MM.1S (cell line): ENCODE results near the gene FGD1.

ENCODE experiments used
- DNase-seq: peaks from one replicate; pipeline ENCODE4 v3.0.0-alpha.2; 2015
- H2AFZ ChIP-seq: fragments of 300-600 bp; sonication (generic); 2 replicates; pipeline ENCODE4 v1.6.0; 2016; ENCODE audit warnings: antibody characterized with exemption, low read length
- H3F3A ChIP-seq: fragments of 300-600 bp; sonication (generic); 2 replicates; pipeline ENCODE4 v1.6.1; 2016; ENCODE audit warnings: mild to moderate bottlenecking, antibody characterized with exemption, low read length, moderate library complexity, mixed read lengths; ENCODE audit not compliant: insufficient read depth
- H3K27ac ChIP-seq: fragments of 300-600 bp; sonication (generic); 2 replicates; pipeline ENCODE4 v1.5.1; 2016; ENCODE audit warnings: mild to moderate bottlenecking, low read length
- H3K27me3 ChIP-seq: fragments of 300-600 bp; sonication (generic); replicated peaks from 2 replicates; pipeline ENCODE4 v1.6.0; 2016; ENCODE audit warnings: low read length; ENCODE audit not compliant: insufficient read depth
- H3K36me3 ChIP-seq: fragments of 300-600 bp; sonication (generic); replicated peaks from 2 replicates; pipeline ENCODE4 v1.6.1; 2016; ENCODE audit warnings: mild to moderate bottlenecking, low read length, mixed read lengths; ENCODE audit not compliant: insufficient read depth
- H3K4me1 ChIP-seq: fragments of 300-600 bp; sonication (generic); 2 replicates; pipeline ENCODE4 v1.6.1; 2016; ENCODE audit warnings: low read length, mixed read lengths
- H3K4me2 ChIP-seq: fragments of 300-600 bp; sonication (generic); 2 replicates; pipeline ENCODE4 v1.6.0; 2016; ENCODE audit warnings: low read depth, low read length
- H3K4me3 ChIP-seq: fragments of 300-600 bp; sonication (generic); 2 replicates; pipeline ENCODE4 v1.5.1; 2016; ENCODE audit warnings: low read length, mixed read lengths
- H3K79me2 ChIP-seq: fragments of 300-600 bp; sonication (generic); 2 replicates; pipeline ENCODE4 v1.6.1; 2016; ENCODE audit warnings: mixed run types, low read length, mixed read lengths
- H3K9ac ChIP-seq: fragments of 300-600 bp; sonication (generic); 2 replicates; pipeline ENCODE4 v1.6.1; 2016; ENCODE audit warnings: low read length, mixed read lengths
- H3K9me2 ChIP-seq: fragments of 300-600 bp; sonication (generic); replicated peaks from 2 replicates; pipeline ENCODE4 v1.6.1; 2016; ENCODE audit warnings: mild to moderate bottlenecking, low read length, mixed read lengths; ENCODE audit not compliant: insufficient read depth
- H3K9me3 ChIP-seq: fragments of 300-600 bp; sonication (generic); replicated peaks from 2 replicates; pipeline ENCODE4 v1.6.1; 2016; ENCODE audit warnings: mild to moderate bottlenecking, low read length, mixed read lengths; ENCODE audit not compliant: insufficient read depth
- H4K20me1 ChIP-seq: fragments of 300-600 bp; sonication (generic); 2 replicates; pipeline ENCODE4 v1.6.1; 2016; ENCODE audit warnings: mild to moderate bottlenecking, low read length, moderate library complexity, mixed read lengths; ENCODE audit not compliant: insufficient read depth
- CTCF ChIP-seq: fragments of 300-600 bp; sonication (generic); IDR thresholded peaks from 2 replicates; pipeline ENCODE4 v1.5.1; 2016; ENCODE audit warnings: antibody characterized with exemption, low read length, mixed read lengths
- EZH2 ChIP-seq: fragments of 300-600 bp; sonication (generic); optimal IDR thresholded peaks from 2 replicates; pipeline ENCODE3; 2017; ENCODE audit warnings: low read depth, mild to moderate bottlenecking, antibody characterized with exemption, low read length, mixed read lengths
- EZH2phosphoT487 ChIP-seq: fragments of 300-600 bp; sonication (generic); IDR thresholded peaks from 2 replicates; pipeline ENCODE4 v1.6.1; 2018; ENCODE audit warnings: antibody characterized with exemption, low read length

FGD1 gene

DNA sequence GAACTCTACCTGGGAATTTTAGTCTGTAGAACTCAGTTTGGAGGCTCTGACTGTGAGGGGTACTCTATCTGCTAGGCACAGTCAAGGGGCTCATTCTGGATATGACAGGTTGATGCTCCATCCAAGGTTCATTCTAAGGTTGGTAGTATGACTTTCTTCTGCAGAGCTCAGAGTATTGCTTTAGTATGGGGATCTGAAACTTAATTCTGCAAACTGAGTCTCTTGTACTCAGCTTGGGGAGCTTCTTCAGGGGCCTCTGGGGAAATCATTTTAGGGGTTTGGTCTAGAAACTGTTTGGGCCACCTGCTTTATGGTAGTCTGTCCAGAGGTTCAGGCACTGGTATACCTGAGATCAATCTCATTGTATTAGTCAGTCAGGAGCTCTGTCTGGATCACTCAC lies 65.5 kb downstream of the FGD1 start:
- H3F3A ChIP-seq = no peaks in the 10 kb centered on the region
- no peak overlapping the region for H3K9ac ChIP-seq
- no peaks in the 10 kb centered on the region for H4K20me1 ChIP-seq
- no peak overlapping the region for H3K27ac ChIP-seq
- H3K9me3 ChIP-seq = no peaks in the 10 kb centered on the region
- no peak overlapping the region for H2AFZ ChIP-seq
- no peaks in the 10 kb centered on the region for H3K27me3 ChIP-seq
- DNase-seq = no peak
- no peak overlapping the region for H3K4me2 ChIP-seq
- H3K79me2 ChIP-seq = no peaks in the 10 kb centered on the region
- no peaks in the 10 kb centered on the region for H3K9me2 ChIP-seq
- H3K4me1 ChIP-seq = no peaks in the 10 kb centered on the region
- H3K36me3 ChIP-seq = no peaks in the 10 kb centered on the region
- TF ChIP-seq EZH2 = no peak
- no peak overlapping the region for H3K4me3 ChIP-seq

GRCh38 chrX:54427837-54428424 lies 68.1 kb downstream of the FGD1 start:
- no peak overlapping the region for H3K4me2 ChIP-seq

DNA sequence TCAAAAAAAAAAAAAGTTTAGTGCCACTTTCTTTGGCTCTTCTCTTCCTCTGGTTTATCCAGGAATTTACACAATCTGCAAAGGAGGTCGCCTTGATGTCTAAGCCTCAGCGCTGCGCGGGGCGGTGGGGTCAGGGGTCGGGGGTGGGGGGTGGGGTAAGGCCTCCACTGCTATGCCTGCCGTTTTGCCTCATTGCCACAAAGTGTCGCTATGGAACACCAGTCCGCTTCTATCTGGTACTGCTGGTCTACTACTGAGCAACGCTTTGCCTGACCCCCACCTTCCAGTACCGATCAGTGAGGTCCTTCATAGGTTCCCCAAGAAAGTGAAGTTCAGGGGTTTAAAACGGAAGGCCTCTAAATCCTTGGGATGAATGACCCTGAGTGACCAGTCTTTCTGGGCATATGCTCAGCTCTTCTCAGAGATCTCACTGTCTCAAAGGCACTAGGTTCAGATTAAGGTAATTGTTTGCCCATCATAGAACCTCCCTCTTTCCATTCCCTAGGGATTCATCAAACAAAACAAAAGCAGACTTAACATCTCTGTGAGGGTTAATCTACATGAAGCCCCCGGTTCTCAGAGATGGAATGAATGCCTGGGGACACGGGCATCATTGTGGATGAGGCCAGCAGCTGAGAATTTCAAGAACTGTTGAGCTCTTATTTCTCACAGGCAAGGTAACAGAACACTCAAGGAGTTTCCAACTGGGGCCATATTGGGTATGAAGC lies 72.7 kb downstream of the FGD1 start:
- H3K4me3 ChIP-seq = no peak overlapping the region
- no peaks in the 10 kb centered on the region for H4K20me1 ChIP-seq
- H2AFZ ChIP-seq = no peak overlapping the region
- TF ChIP-seq EZH2 (no peak), CTCF (no peak), EZH2phosphoT487 (no peak)
- H3K9me2 ChIP-seq = no peaks in the 10 kb centered on the region
- no peak overlapping the region for H3K9ac ChIP-seq
- H3K4me2 ChIP-seq = no peak overlapping the region
- no peaks in the 10 kb centered on the region for H3K27me3 ChIP-seq
- no peak overlapping the region for H3K27ac ChIP-seq
- H3K4me1 ChIP-seq = no peaks in the 10 kb centered on the region
- H3K9me3 ChIP-seq = no peaks in the 10 kb centered on the region
- no peaks in the 10 kb centered on the region for H3K36me3 ChIP-seq
- H3F3A ChIP-seq = no peaks in the 10 kb centered on the region
- DNase-seq = no peak
- no peaks in the 10 kb centered on the region for H3K79me2 ChIP-seq

More at GRCh38 chrX:54427837-54428424, 68.1 kb downstream of the FGD1 start:
- Histone ChIP-seq H3K9ac (no peak overlapping the region), H2AFZ (no peak overlapping the region), H3K27me3 (no peaks in the 10 kb centered on the region), H4K20me1 (no peaks in the 10 kb centered on the region), H3K27ac (no peak overlapping the region), H3F3A (no peaks in the 10 kb centered on the region), H3K4me3 (no peak overlapping the region), H3K36me3 (no peaks in the 10 kb centered on the region), H3K9me3 (no peaks in the 10 kb centered on the region), H3K9me2 (no peaks in the 10 kb centered on the region), H3K4me1 (no peaks in the 10 kb centered on the region), H3K79me2 (no peaks in the 10 kb centered on the region)
- TF ChIP-seq CTCF (no peak), EZH2 (no peak), EZH2phosphoT487 (no peak)
- DNase-seq = peak; percentile 46

GRCh38 chrX:54422168-54422567 lies 73.9 kb downstream of the FGD1 start:
- no peaks in the 10 kb centered on the region for H4K20me1 ChIP-seq
- no peaks in the 10 kb centered on the region for H3K27me3 ChIP-seq
- H3K79me2 ChIP-seq = no peaks in the 10 kb centered on the region
- TF ChIP-seq EZH2 (no peak), EZH2phosphoT487 (no peak), CTCF (no peak)
- H3K9me2 ChIP-seq = no peaks in the 10 kb centered on the region
- no peak for DNase-seq
- no peaks in the 10 kb centered on the region for H3K36me3 ChIP-seq
- no peaks in the 10 kb centered on the region for H3K9me3 ChIP-seq
- H2AFZ ChIP-seq = no peak overlapping the region
- H3K9ac ChIP-seq = no peak overlapping the region
- no peaks in the 10 kb centered on the region for H3K4me1 ChIP-seq
- no peak overlapping the region for H3K27ac ChIP-seq
- no peak overlapping the region for H3K4me2 ChIP-seq
- no peaks in the 10 kb centered on the region for H3F3A ChIP-seq
- no peak overlapping the region for H3K4me3 ChIP-seq
